Transverse colon (tissue), 4 donors: ENCODE data around the gene CD52. TPM values are rescaled to one million over a fixed set of nuclear protein-coding genes. Genes with fewer than 3 reads are reported as not detected.

Experiments used
- DNase-seq: peaks from one replicate; pipeline ENCODE4 v3.0.0-alpha.2; 2019
- H3K27ac ChIP-seq, 4 donors: fragments of 200-600 bp; sonication (generic); 2 replicates each; pipeline ENCODE4 v1.5.1; 2016 to 2018; ENCODE audit warnings: inconsistent platforms in 4 of 4
- H3K27me3 ChIP-seq: fragments of 200-600 bp; sonication (generic); 2 replicates; pipeline ENCODE4 v1.5.1; 2017; ENCODE audit warnings: inconsistent platforms
- H3K36me3 ChIP-seq, 4 donors: fragments of 200-600 bp; sonication (generic); 2 replicates each; pipeline ENCODE4 v1.5.1; 2017 to 2019; ENCODE audit warnings: inconsistent platforms in 4 of 4
- H3K4me1 ChIP-seq, 4 donors: fragments of 200-600 bp; sonication (generic); 2 replicates each; pipeline ENCODE4 v1.5.1; 2017 to 2020; ENCODE audit warnings: inconsistent platforms in 4 of 4
- H3K4me3 ChIP-seq, 4 donors: fragments of 200-600 bp; sonication (generic); 1 replicate in 1 of 4; 2 replicates in 3 of 4; pipeline versions ENCODE4 v1.5.1 to v1.6.1; 2017 to 2019; ENCODE audit warnings: inconsistent platforms in 4 of 4
- H3K9me3 ChIP-seq, 2 donors: fragments of 200-600 bp; sonication (generic); 2 replicates each; pipeline ENCODE4 v1.5.1; 2017 to 2019; ENCODE audit warnings: inconsistent platforms in 2 of 2
- CTCF ChIP-seq, 5 experiments: fragments of 200-600 bp in 3 of 5; fragments of 450-650 bp in 2 of 5; sonication (generic) in 3 of 5; IDR thresholded peaks; 1 replicate in 2 of 5; 2 replicates in 3 of 5; pipeline ENCODE4 v1.5.1; 2016 to 2017; ENCODE audit warnings: antibody characterized with exemption in 5 of 5, inconsistent platforms in 3 of 5, mild to moderate bottlenecking in 2 of 5, moderate library complexity in 1 of 5
- EP300 ChIP-seq: sonication (generic); formaldehyde crosslinking; IDR thresholded peaks from one replicate; pipeline ENCODE4 v1.6.1; 2017; ENCODE audit warnings: antibody characterized with exemption, low read depth
- POLR2A ChIP-seq: fragments of 450-650 bp; IDR thresholded peaks from one replicate; pipeline ENCODE4 v1.6.1; 2016; ENCODE audit warnings: antibody characterized with exemption, mild to moderate bottlenecking, moderate library complexity
- POLR2AphosphoS5 ChIP-seq, 3 donors: sonication (generic); formaldehyde crosslinking; IDR thresholded peaks; one replicate each; pipeline ENCODE4 v1.6.1; 2016; ENCODE audit warnings: antibody characterized with exemption in 3 of 3
- WGBS, 2 donors: methylation state at CpG; one replicate each; pipeline ENCODE4 v1.1.5; 2018; ENCODE audit warnings: low coverage in 1 of 2; 5-methylcytosine and 5-hydroxymethylcytosine counted together
- in situ Hi-C, 4 donors: fragments of 200-750 bp; cut with MboI; loops; one replicate each; pipeline versions ENCODE4 v1.15.0 to v1.15.1; 2017; ENCODE audit warnings: low sequenced_read_pairs in 3 of 4, low pct_ligation_motif_present in 1 of 4, low pct_unique_long_range_greater_than_20kb in 1 of 4
- intact Hi-C: fragments of 100-400 bp; cut with DNase I; formaldehyde crosslinking; loops from one replicate; pipeline ENCODE4 v1.15.1; 2023; ENCODE audit warnings: low total_unique reads
- total RNA-seq, 4 donors: library from RNA; depleted of rRNA; stranded (reverse); fragments of >200 nt; gene quantifications; one replicate each; pipeline ENCODE4 v1.1.0, GENCODE V29; 2016

Gene CD52
- total RNA-seq, 4 donors from 2014 or later: 5.3 to 56.1 (median 21.1) TPM; not detected in 1

GRCh38 chr1:26295194-26296138 lies 22.3 kb upstream of the CD52 start:
- TF ChIP-seq EP300 (no peak), CTCF (IDR thresholded peaks at IDR 0.05) (no peak), POLR2A (no peak), POLR2AphosphoS5 (IDR thresholded peaks at IDR 0.05) (no peak)
- WGBS, 2 donors: 91% methylated on average over 22 of the region's 22 CpGs; no CpG with 5 or more reads in 1 of the 2 donors
- Histone ChIP-seq H3K4me3 (no peak overlapping the region), H3K27me3 (no peaks in the 10 kb centered on the region), H3K4me1 (peaks cover 0 to 11% (median 3%) of the 10 kb centered on the region in 4 donors), H3K36me3 (no peaks in the 10 kb centered on the region), H3K27ac (no peak overlapping the region), H3K9me3 (no peaks in the 10 kb centered on the region)
- DNase-seq: no peak
- intact Hi-C loops: loop anchor here (5.0 kb wide), 1 partner anchor 1222 kb away; no protein-coding TSS in a partner anchor
- in situ Hi-C loops: no loop called here

GRCh38 chr1:26296340-26297056 lies 21.3 kb upstream of the CD52 start:
- Histone ChIP-seq H3K27ac (no peak overlapping the region), H3K27me3 (no peaks in the 10 kb centered on the region), H3K4me3 (no peak overlapping the region), H3K36me3 (no peaks in the 10 kb centered on the region), H3K9me3 (no peaks in the 10 kb centered on the region), H3K4me1 (peaks cover 0 to 3% (median 0%) of the 10 kb centered on the region in 4 donors)
- no peak for DNase-seq
- 50 to 89% methylated on average over 2 to 16 of the region's 16 CpGs for WGBS, 2 donors
- TF ChIP-seq CTCF (IDR thresholded peaks at IDR 0.05) (no peak), POLR2A (no peak), EP300 (no peak), POLR2AphosphoS5 (IDR thresholded peaks at IDR 0.05) (no peak)
- in situ Hi-C loops (no loop called here), intact Hi-C loops (loop anchor here (5.0 kb wide), 1 partner anchor 1221 kb away; no protein-coding TSS in a partner anchor)

- TF ChIP-seq POLR2A (no peak), CTCF (IDR thresholded peaks at IDR 0.05) (no peak), EP300 (no peak), POLR2AphosphoS5 (IDR thresholded peaks at IDR 0.05) (no peak)
- 98% methylated on average over 10 of the region's 12 CpGs; no CpG with 5 or more reads in 1 of the 2 donors for WGBS, 2 donors
- intact Hi-C loops: loop anchor here (5.0 kb wide), 1 partner anchor 1220 kb away; no protein-coding TSS in a partner anchor
- H3K27me3 ChIP-seq: no peaks in the 10 kb centered on the region
- no peak overlapping the region for H3K4me3 ChIP-seq
- H3K9me3 ChIP-seq: no peaks in the 10 kb centered on the region
- no peaks in the 10 kb centered on the region for H3K4me1 ChIP-seq
- H3K36me3 ChIP-seq: no peaks in the 10 kb centered on the region
- in situ Hi-C loops: no loop called here
- H3K27ac ChIP-seq: no peak overlapping the region
- DNase-seq: no peak
These were observed 20.5 kb upstream of the CD52 start for GRCh38 chr1:26297057-26297790.
